ENCODE measurements around the gene F13A1. TPM values are rescaled to one million over a fixed set of nuclear protein-coding genes. Genes with fewer than 3 reads are reported as not detected.

F13A1 gene
- total RNA-seq, 1 donor from 2014 or later: 8.4 TPM

- no peak for DNase-seq
Observed at GRCh38 chr6:6243846-6244245, 76.6 kb downstream of the F13A1 start.

- no peak for DNase-seq
Observed at GRCh38 chr6:6239598-6240581, 80.6 kb downstream of the F13A1 start.

GRCh38 chr6:6236730-6237469 is 83.6 kb downstream of the F13A1 start:
- no peak for DNase-seq

GRCh38 chr6:6235786-6236185 is 84.7 kb downstream of the F13A1 start:
- DNase-seq: no peak

GRCh38 chr6:6234963-6235362 is 85.5 kb downstream of the F13A1 start:
- DNase-seq: no peak

GRCh38 chr6:6230286-6230685 is 90.2 kb downstream of the F13A1 start:
- DNase-seq: no peak

GRCh38 chr6:6227896-6228295 is 92.6 kb downstream of the F13A1 start:
- no peak for DNase-seq

- no peak for DNase-seq
Observed at GRCh38 chr6:6225885-6226529, 94.5 kb downstream of the F13A1 start.

- DNase-seq: no peak
Observed at GRCh38 chr6:6224933-6225486, 95.5 kb downstream of the F13A1 start.

- no peak for DNase-seq
Observed at GRCh38 chr6:6221787-6222535, 98.5 kb downstream of the F13A1 start.

GRCh38 chr6:6220718-6221117 is 99.7 kb downstream of the F13A1 start:
- no peak for DNase-seq

- no peak for DNase-seq
Observed at GRCh38 chr6:6219716-6220115, 100.7 kb downstream of the F13A1 start.

GRCh38 chr6:6218759-6219085 is 101.7 kb downstream of the F13A1 start:
- no peak for DNase-seq

- DNase-seq: no peak
Observed at GRCh38 chr6:6217855-6218758, 102.4 kb downstream of the F13A1 start.

GRCh38 chr6:6210994-6211393 is 109.5 kb downstream of the F13A1 start:
- DNase-seq: no peak

GRCh38 chr6:6202886-6203285 is 117.6 kb downstream of the F13A1 start:
- DNase-seq: no peak

GRCh38 chr6:6201200-6201599 is 119.3 kb downstream of the F13A1 start:
- no peak for DNase-seq

- no peak for DNase-seq
Observed at GRCh38 chr6:6199678-6200077, 120.8 kb downstream of the F13A1 start.

GRCh38 chr6:6196762-6197161 is 123.7 kb downstream of the F13A1 start:
- no peak for DNase-seq

GRCh38 chr6:6195080-6195479 is 125.4 kb downstream of the F13A1 start:
- no peak for DNase-seq

GRCh38 chr6:6193221-6193745 is 127.2 kb downstream of the F13A1 start:
- no peak for DNase-seq

Measured in occipital lobe (tissue), 2 donors.